ENCODE data around the gene RSRC1.

The RSRC1 gene

DNA sequence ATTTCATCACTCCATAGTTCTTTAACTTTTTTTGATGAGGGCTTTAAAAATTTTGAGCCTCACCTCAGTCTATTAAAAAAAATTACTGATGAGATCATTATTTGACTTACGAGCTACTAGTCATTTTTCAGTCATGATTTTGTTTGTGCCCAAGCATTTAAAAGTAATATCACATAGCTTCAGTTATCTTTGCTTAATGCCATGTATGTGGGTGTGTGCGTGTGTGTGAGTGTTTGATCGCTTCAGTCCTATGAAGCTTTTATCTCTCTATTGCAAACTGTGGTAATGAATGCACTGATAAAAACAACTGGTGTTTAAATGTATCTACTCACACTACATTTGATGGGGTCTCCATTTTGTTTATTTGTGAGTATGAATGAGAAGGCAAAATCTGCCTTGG is 49.8 kb downstream of the RSRC1 start:
- H3K18ac ChIP-seq (ENCODE audit: low read length): no peak overlapping the region
- H4K8ac ChIP-seq (ENCODE audit: low read depth, low read length): no peak overlapping the region
- no peak overlapping the region for H2BK15ac ChIP-seq (replicated peaks; ENCODE audit: low read depth)
- H3K4ac ChIP-seq (ENCODE audit: low read depth, low read length): no peak overlapping the region
- no peak overlapping the region for H3K4me3 ChIP-seq (ENCODE audit: low read length)
- H3K79me1 ChIP-seq (ENCODE audit: low read length): no peaks in the 10 kb centered on the region
- no peak overlapping the region for H3K4me2 ChIP-seq (ENCODE audit: low read length)
- H2BK5ac ChIP-seq (ENCODE audit: low read length): no peak overlapping the region
- H2AK5ac ChIP-seq (ENCODE audit: low read length): no peak overlapping the region
- no peak overlapping the region for H2BK120ac ChIP-seq (ENCODE audit: low read depth, low read length)
- H3K4me1 ChIP-seq (ENCODE audit: control insufficient read depth, low read depth, low read length): no peaks in the 10 kb centered on the region
- H3K27me3 ChIP-seq (ENCODE audit: insufficient read depth, low read length, poor library complexity): no peaks in the 10 kb centered on the region
- no peak overlapping the region for H3K23ac ChIP-seq (ENCODE audit: low read length)
- no CpG with 5 or more reads among the region's 3 CpGs for WGBS (ENCODE audit: extremely low coverage, insufficient coverage, low lambda C conversion rate)
- no peak for DNase-seq
- no peaks in the 10 kb centered on the region for H3K79me2 ChIP-seq (ENCODE audit: control insufficient read depth, insufficient read depth, low read length)
- no peaks in the 10 kb centered on the region for H3K36me3 ChIP-seq (ENCODE audit: control insufficient read depth, insufficient read depth, low read length)
- H3K27ac ChIP-seq (ENCODE audit: low read depth, low read length): no peak overlapping the region
- H3K56ac ChIP-seq (ENCODE audit: low read length): no peak overlapping the region
- no peak overlapping the region for H4K5ac ChIP-seq (ENCODE audit: low read length)
- no peak overlapping the region for H3K9ac ChIP-seq (ENCODE audit: low read length)

- H3K4me1 ChIP-seq (ENCODE audit: control insufficient read depth, low read depth, low read length): no peaks in the 10 kb centered on the region
- H3K56ac ChIP-seq (ENCODE audit: low read length): no peak overlapping the region
- no peak overlapping the region for H3K4me3 ChIP-seq (ENCODE audit: low read length)
- H3K18ac ChIP-seq (ENCODE audit: low read length): no peak overlapping the region
- H3K27me3 ChIP-seq (ENCODE audit: insufficient read depth, low read length, poor library complexity): no peaks in the 10 kb centered on the region
- no peak overlapping the region for H4K8ac ChIP-seq (ENCODE audit: low read depth, low read length)
- H3K4me2 ChIP-seq (ENCODE audit: low read length): no peak overlapping the region
- no peaks in the 10 kb centered on the region for H3K79me1 ChIP-seq (ENCODE audit: low read length)
- no peak for DNase-seq
- H3K4ac ChIP-seq (ENCODE audit: low read depth, low read length): no peak overlapping the region
- H2AK5ac ChIP-seq (ENCODE audit: low read length): no peak overlapping the region
- H3K27ac ChIP-seq (ENCODE audit: low read depth, low read length): no peak overlapping the region
- no peak overlapping the region for H3K9ac ChIP-seq (ENCODE audit: low read length)
- H4K5ac ChIP-seq (ENCODE audit: low read length): no peak overlapping the region
- H3K36me3 ChIP-seq (ENCODE audit: control insufficient read depth, insufficient read depth, low read length): no peaks in the 10 kb centered on the region
- H2BK5ac ChIP-seq (ENCODE audit: low read length): no peak overlapping the region
- no peak overlapping the region for H3K23ac ChIP-seq (ENCODE audit: low read length)
- no peak overlapping the region for H2BK120ac ChIP-seq (ENCODE audit: low read depth, low read length)
- H2BK15ac ChIP-seq (replicated peaks; ENCODE audit: low read depth): no peak overlapping the region
- H3K79me2 ChIP-seq (ENCODE audit: control insufficient read depth, insufficient read depth, low read length): no peaks in the 10 kb centered on the region
These were observed 51.1 kb downstream of the RSRC1 start for GRCh38 chr3:158160958-158161357.

GRCh38 chr3:158165141-158165655 is 55.3 kb downstream of the RSRC1 start:
- Histone ChIP-seq H3K79me1 (ENCODE audit: low read length) (no peaks in the 10 kb centered on the region), H2BK5ac (ENCODE audit: low read length) (no peak overlapping the region), H4K5ac (ENCODE audit: low read length) (no peak overlapping the region), H2BK120ac (ENCODE audit: low read depth, low read length) (no peak overlapping the region), H3K79me2 (ENCODE audit: control insufficient read depth, insufficient read depth, low read length) (no peaks in the 10 kb centered on the region), H3K4me1 (ENCODE audit: control insufficient read depth, low read depth, low read length) (no peaks in the 10 kb centered on the region), H3K23ac (ENCODE audit: low read length) (no peak overlapping the region), H3K4me2 (ENCODE audit: low read length) (no peak overlapping the region), H3K36me3 (ENCODE audit: control insufficient read depth, insufficient read depth, low read length) (no peaks in the 10 kb centered on the region), H3K27ac (ENCODE audit: low read depth, low read length) (no peak overlapping the region), H3K56ac (ENCODE audit: low read length) (no peak overlapping the region), H3K9ac (ENCODE audit: low read length) (no peak overlapping the region), H2BK15ac (replicated peaks; ENCODE audit: low read depth) (no peak overlapping the region), H2AK5ac (ENCODE audit: low read length) (no peak overlapping the region), H3K27me3 (ENCODE audit: insufficient read depth, low read length, poor library complexity) (no peaks in the 10 kb centered on the region), H3K18ac (ENCODE audit: low read length) (no peak overlapping the region), H4K8ac (ENCODE audit: low read depth, low read length) (no peak overlapping the region), H3K4me3 (ENCODE audit: low read length) (no peak overlapping the region), H3K4ac (ENCODE audit: low read depth, low read length) (no peak overlapping the region)
- no CpG with 5 or more reads among the region's 5 CpGs for WGBS (ENCODE audit: extremely low coverage, insufficient coverage, low lambda C conversion rate)
- DNase-seq: no peak

- Histone ChIP-seq H3K36me3 (ENCODE audit: control insufficient read depth, insufficient read depth, low read length) (no peaks in the 10 kb centered on the region), H3K4me3 (ENCODE audit: low read length) (no peak overlapping the region), H3K27ac (ENCODE audit: low read depth, low read length) (no peak overlapping the region), H3K27me3 (ENCODE audit: insufficient read depth, low read length, poor library complexity) (no peaks in the 10 kb centered on the region), H3K79me1 (ENCODE audit: low read length) (no peaks in the 10 kb centered on the region), H3K18ac (ENCODE audit: low read length) (no peak overlapping the region), H3K9ac (ENCODE audit: low read length) (no peak overlapping the region), H3K56ac (ENCODE audit: low read length) (no peak overlapping the region), H2BK120ac (ENCODE audit: low read depth, low read length) (no peak overlapping the region), H2BK5ac (ENCODE audit: low read length) (no peak overlapping the region), H3K23ac (ENCODE audit: low read length) (no peak overlapping the region), H3K4me1 (ENCODE audit: control insufficient read depth, low read depth, low read length) (no peaks in the 10 kb centered on the region), H4K8ac (ENCODE audit: low read depth, low read length) (no peak overlapping the region), H3K4me2 (ENCODE audit: low read length) (no peak overlapping the region), H3K4ac (ENCODE audit: low read depth, low read length) (no peak overlapping the region), H2AK5ac (ENCODE audit: low read length) (no peak overlapping the region), H4K5ac (ENCODE audit: low read length) (no peak overlapping the region), H2BK15ac (replicated peaks; ENCODE audit: low read depth) (no peak overlapping the region), H3K79me2 (ENCODE audit: control insufficient read depth, insufficient read depth, low read length) (no peaks in the 10 kb centered on the region)
- DNase-seq: no peak
These were observed 55.8 kb downstream of the RSRC1 start for GRCh38 chr3:158165730-158166129.

DNA sequence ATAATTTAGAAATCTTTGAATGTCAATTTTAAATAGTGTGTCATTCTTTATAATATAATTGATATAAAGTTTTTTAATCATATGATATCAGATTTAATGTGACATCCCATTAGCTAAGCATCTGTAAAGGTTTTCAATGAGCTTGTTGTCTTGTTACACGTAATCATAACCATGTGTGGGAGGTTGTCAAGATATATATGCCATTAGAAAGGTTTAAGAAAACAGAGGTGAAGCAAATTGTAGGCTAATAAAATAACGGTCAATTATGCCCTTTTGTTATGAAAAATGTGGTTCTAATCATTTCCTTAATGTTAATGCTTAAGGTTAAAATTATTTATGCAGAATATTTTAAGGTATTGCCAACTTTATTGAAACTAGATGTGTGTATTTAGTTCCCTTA is 56.3 kb downstream of the RSRC1 start:
- Histone ChIP-seq H4K5ac (ENCODE audit: low read length) (no peak overlapping the region), H3K9ac (ENCODE audit: low read length) (no peak overlapping the region), H3K27me3 (ENCODE audit: insufficient read depth, low read length, poor library complexity) (no peaks in the 10 kb centered on the region), H2AK5ac (ENCODE audit: low read length) (no peak overlapping the region), H3K79me1 (ENCODE audit: low read length) (no peaks in the 10 kb centered on the region), H3K27ac (ENCODE audit: low read depth, low read length) (no peak overlapping the region), H3K4me2 (ENCODE audit: low read length) (no peak overlapping the region), H3K18ac (ENCODE audit: low read length) (no peak overlapping the region), H2BK120ac (ENCODE audit: low read depth, low read length) (no peak overlapping the region), H2BK15ac (replicated peaks; ENCODE audit: low read depth) (no peak overlapping the region), H3K79me2 (ENCODE audit: control insufficient read depth, insufficient read depth, low read length) (no peaks in the 10 kb centered on the region), H3K4me3 (ENCODE audit: low read length) (no peak overlapping the region), H3K56ac (ENCODE audit: low read length) (no peak overlapping the region), H3K4me1 (ENCODE audit: control insufficient read depth, low read depth, low read length) (no peaks in the 10 kb centered on the region), H2BK5ac (ENCODE audit: low read length) (no peak overlapping the region), H3K23ac (ENCODE audit: low read length) (no peak overlapping the region), H3K4ac (ENCODE audit: low read depth, low read length) (no peak overlapping the region), H3K36me3 (ENCODE audit: control insufficient read depth, insufficient read depth, low read length) (no peaks in the 10 kb centered on the region), H4K8ac (ENCODE audit: low read depth, low read length) (no peak overlapping the region)
- WGBS (ENCODE audit: extremely low coverage, insufficient coverage, low lambda C conversion rate): no CpG with 5 or more reads among the region's 2 CpGs
- DNase-seq: no peak

DNA sequence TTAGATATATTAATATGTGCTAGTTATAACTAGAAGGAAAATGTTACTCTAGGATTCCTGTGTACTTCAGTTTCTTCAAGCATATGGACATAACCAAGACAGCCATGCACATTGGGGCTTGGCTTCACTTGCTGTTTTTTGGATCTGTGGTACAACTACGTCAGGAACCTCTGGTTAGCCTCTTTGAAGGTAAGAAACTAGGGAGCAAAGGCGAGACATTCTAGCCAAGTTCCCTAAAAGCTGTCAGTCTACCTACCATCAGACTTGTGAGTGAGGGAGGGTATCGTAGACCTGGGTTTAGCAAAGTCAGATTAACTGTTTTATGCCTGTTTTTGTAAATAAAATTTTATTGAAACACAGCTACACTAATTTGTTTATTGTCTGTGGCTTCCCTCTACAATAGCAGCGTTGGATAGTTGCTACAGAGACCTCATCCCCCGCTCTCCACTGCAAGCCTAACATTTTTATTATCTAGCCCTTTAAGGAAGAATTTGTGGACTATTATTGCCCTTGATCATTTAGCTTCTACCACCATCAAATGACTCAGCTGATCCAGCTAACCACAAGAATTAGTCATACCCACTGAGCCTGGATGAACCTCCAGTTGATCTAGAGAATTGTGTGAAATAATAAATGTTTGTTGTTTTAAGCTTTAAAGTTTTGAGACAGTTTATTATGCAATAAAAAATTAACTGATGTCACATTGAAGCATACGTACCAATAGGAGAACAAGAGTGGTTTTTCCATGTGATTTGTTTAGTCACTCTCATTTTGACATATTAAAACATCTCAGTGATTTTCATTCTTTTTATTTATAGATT is 58.1 kb downstream of the RSRC1 start:
- H2BK15ac ChIP-seq (replicated peaks; ENCODE audit: low read depth): no peak overlapping the region
- no peak overlapping the region for H3K4me3 ChIP-seq (ENCODE audit: low read length)
- no peaks in the 10 kb centered on the region for H3K27me3 ChIP-seq (ENCODE audit: insufficient read depth, low read length, poor library complexity)
- no peak overlapping the region for H2BK120ac ChIP-seq (ENCODE audit: low read depth, low read length)
- no peak overlapping the region for H2AK5ac ChIP-seq (ENCODE audit: low read length)
- H2BK5ac ChIP-seq (ENCODE audit: low read length): no peak overlapping the region
- H3K4me1 ChIP-seq (ENCODE audit: control insufficient read depth, low read depth, low read length): no peaks in the 10 kb centered on the region
- no peaks in the 10 kb centered on the region for H3K79me2 ChIP-seq (ENCODE audit: control insufficient read depth, insufficient read depth, low read length)
- H3K56ac ChIP-seq (ENCODE audit: low read length): no peak overlapping the region
- peak; percentile 27 for DNase-seq
- peak overlapping the region; percentile 28 for H4K8ac ChIP-seq (ENCODE audit: low read depth, low read length)
- H3K27ac ChIP-seq (ENCODE audit: low read depth, low read length): no peak overlapping the region
- no peaks in the 10 kb centered on the region for H3K36me3 ChIP-seq (ENCODE audit: control insufficient read depth, insufficient read depth, low read length)
- no peaks in the 10 kb centered on the region for H3K79me1 ChIP-seq (ENCODE audit: low read length)
- H3K18ac ChIP-seq (ENCODE audit: low read length): no peak overlapping the region
- no peak overlapping the region for H3K9ac ChIP-seq (ENCODE audit: low read length)
- H4K5ac ChIP-seq (ENCODE audit: low read length): no peak overlapping the region
- WGBS (ENCODE audit: extremely low coverage, insufficient coverage, low lambda C conversion rate): no CpG with 5 or more reads among the region's 6 CpGs
- no peak overlapping the region for H3K4me2 ChIP-seq (ENCODE audit: low read length)
- no peak overlapping the region for H3K4ac ChIP-seq (ENCODE audit: low read depth, low read length)
- H3K23ac ChIP-seq (ENCODE audit: low read length): no peak overlapping the region

All from mesendoderm (in vitro differentiated cells).